Stimulated activated naive CD8-positive, alpha-beta T cell treated with anti-CD3 and anti-CD28 coated beads, Interleukin-15, Interleukin-2, amounts not matched to agents 100 ng/mL and 50 ng/mL, for 24 hours (primary cell): Measurements from ENCODE around the gene AHNAK.
"Not testable (repeated sequence)": the region's sequence is repeated elsewhere in the genome, so short reads cannot be mapped to it uniquely, and the experiment has no call there.

ENCODE experiments used
- H3K27ac Mint-ChIP-seq: one replicate; pipeline ENCODE4 v1.8.0; 2021; ENCODE audit warnings: mild to moderate bottlenecking, mixed read lengths
- H3K27me3 Mint-ChIP-seq: one replicate; pipeline ENCODE4 v1.8.0; 2021; ENCODE audit warnings: mixed read lengths
- H3K36me3 Mint-ChIP-seq: one replicate; pipeline ENCODE4 v1.8.0; 2021; ENCODE audit warnings: low read depth, mixed read lengths
- H3K4me1 Mint-ChIP-seq: one replicate; pipeline ENCODE4 v1.8.0; 2021; ENCODE audit warnings: low read depth, mixed read lengths
- H3K4me3 Mint-ChIP-seq: one replicate; pipeline ENCODE4 v1.8.0; 2021; ENCODE audit warnings: mild to moderate bottlenecking, mixed read lengths
- H3K9me3 Mint-ChIP-seq: one replicate; pipeline ENCODE4 v1.8.0; 2021; ENCODE audit warnings: mixed read lengths

The AHNAK gene

GRCh38 chr11:62387381-62387780 is 159.2 kb downstream of the AHNAK start:
- Mint-ChIP-seq H3K4me1 (peaks cover 14% of the 10 kb centered on the region), H3K4me3 (no peak overlapping the region), H3K9me3 (no peaks in the 10 kb centered on the region), H3K27ac (no peak overlapping the region), H3K27me3 (no peaks in the 10 kb centered on the region), H3K36me3 (no peaks in the 10 kb centered on the region)

DNA sequence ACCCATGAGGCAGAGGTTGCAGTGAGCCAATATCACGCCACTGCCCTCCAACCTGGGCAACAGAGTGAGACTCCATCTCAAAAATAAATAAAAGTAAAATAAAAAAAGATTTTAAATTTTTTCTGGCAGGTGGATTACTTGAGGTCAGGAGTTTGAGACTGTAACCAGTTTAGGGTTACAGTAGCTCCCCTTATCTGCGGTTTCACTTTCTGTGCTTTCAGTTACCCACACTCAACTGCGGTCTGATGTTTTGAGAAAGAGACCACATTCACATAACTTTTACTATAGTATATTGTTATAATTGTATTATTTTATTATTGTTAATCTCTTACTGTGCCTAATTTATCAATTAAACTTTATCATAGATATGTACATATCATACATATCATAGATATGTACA is 160.5 kb downstream of the AHNAK start:
- not testable (repeated sequence) for H3K4me3 Mint-ChIP-seq

GRCh38 chr11:62383822-62384221 is 162.8 kb downstream of the AHNAK start:
- Mint-ChIP-seq H3K27me3 (no peaks in the 10 kb centered on the region), H3K27ac (no peak overlapping the region), H3K4me3 (no peak overlapping the region), H3K36me3 (no peaks in the 10 kb centered on the region), H3K4me1 (peaks cover 23% of the 10 kb centered on the region), H3K9me3 (no peaks in the 10 kb centered on the region)

More for the DNA sequence above, 160.5 kb downstream of the AHNAK start:
- H3K9me3 Mint-ChIP-seq, H3K27ac Mint-ChIP-seq, H3K27me3 Mint-ChIP-seq, H3K36me3 Mint-ChIP-seq: not testable (repeated sequence)
- peaks cover 18% of the 10 kb centered on the region for H3K4me1 Mint-ChIP-seq
